Measurements from ENCODE around the gene SRP72.

Gene SRP72

DNA sequence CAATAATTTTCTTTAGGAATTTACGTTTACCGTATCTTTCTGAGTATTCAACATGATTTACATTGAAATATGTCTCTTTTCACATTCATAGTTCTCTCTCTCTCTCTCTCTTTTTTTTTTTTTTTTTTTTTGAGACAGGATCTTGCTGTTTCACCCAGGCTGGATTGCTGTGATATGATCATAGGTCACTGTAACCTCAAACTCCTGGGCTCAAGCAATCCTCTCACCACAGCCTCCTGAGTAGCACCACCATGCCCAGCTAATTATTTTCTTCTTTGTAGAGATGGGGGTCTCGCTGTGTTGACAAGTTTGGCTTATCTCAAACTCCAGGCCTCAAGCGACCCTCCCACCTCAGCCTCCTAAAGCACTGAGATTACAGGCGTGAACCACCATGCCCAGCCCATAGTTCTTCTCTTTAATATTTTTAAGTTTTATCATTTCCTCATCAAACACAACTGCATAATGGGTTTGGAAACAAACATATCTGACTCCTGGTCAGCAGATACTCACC lies 9.8 kb downstream of the SRP72 start:
- H3K4me3 ChIP-seq (ENCODE audit: low read depth, low read length) = no peak overlapping the region
- TF ChIP-seq, protein P1, sequence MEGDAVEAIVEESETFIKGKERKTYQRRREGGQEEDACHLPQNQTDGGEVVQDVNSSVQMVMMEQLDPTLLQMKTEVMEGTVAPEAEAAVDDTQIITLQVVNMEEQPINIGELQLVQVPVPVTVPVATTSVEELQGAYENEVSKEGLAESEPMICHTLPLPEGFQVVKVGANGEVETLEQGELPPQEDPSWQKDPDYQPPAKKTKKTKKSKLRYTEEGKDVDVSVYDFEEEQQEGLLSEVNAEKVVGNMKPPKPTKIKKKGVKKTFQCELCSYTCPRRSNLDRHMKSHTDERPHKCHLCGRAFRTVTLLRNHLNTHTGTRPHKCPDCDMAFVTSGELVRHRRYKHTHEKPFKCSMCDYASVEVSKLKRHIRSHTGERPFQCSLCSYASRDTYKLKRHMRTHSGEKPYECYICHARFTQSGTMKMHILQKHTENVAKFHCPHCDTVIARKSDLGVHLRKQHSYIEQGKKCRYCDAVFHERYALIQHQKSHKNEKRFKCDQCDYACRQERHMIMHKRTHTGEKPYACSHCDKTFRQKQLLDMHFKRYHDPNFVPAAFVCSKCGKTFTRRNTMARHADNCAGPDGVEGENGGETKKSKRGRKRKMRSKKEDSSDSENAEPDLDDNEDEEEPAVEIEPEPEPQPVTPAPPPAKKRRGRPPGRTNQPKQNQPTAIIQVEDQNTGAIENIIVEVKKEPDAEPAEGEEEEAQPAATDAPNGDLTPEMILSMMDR (IDR thresholded peaks at IDR 0.05; ENCODE audit: low read depth, low read length) = no peak

DNA sequence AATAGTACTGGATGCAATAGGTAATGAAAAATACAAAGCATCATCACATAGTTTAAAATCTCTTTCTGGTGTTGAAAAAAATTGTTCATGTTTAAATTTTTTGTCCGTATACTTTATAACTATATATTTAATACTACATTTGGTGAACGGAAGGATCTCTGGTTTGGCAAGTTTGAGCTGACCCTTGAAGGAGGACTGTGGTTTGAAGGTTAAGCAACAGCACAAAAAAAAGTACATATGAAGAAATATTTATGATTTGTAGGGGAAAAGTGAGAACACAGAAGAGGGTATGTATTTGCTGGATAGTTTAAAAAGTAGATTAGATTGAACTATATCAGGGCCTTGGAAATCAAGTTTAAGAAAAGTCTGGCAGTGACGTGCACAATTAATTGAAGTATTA lies 13.3 kb downstream of the SRP72 start:
- TF ChIP-seq, protein P1 (IDR thresholded peaks at IDR 0.05; ENCODE audit: low read depth, low read length) = no peak
- no peak overlapping the region for H3K4me3 ChIP-seq (ENCODE audit: low read depth, low read length)

DNA sequence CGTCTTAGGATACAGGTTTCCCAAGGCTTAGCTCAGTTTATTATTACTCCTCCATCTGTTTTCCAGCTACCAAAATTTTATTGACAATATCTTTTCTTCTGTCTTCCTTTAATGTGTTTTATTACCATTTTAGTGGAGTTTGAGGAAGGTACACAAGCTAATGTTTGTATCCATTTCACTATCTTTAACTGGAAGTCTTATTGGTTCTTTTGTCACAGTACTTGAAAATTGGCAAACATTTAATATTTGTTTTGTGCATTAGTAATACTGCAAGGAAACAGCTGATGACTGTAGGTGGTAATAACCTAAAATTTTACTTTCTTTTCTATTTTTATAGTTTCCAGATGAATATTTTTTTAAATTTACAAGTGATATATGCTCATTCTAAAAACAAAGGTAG lies 28.8 kb downstream of the SRP72 start:
- TF ChIP-seq, protein P1 (IDR thresholded peaks at IDR 0.05; ENCODE audit: low read depth, low read length) = no peak
- H3K4me3 ChIP-seq (ENCODE audit: low read depth, low read length) = no peak overlapping the region

DNA sequence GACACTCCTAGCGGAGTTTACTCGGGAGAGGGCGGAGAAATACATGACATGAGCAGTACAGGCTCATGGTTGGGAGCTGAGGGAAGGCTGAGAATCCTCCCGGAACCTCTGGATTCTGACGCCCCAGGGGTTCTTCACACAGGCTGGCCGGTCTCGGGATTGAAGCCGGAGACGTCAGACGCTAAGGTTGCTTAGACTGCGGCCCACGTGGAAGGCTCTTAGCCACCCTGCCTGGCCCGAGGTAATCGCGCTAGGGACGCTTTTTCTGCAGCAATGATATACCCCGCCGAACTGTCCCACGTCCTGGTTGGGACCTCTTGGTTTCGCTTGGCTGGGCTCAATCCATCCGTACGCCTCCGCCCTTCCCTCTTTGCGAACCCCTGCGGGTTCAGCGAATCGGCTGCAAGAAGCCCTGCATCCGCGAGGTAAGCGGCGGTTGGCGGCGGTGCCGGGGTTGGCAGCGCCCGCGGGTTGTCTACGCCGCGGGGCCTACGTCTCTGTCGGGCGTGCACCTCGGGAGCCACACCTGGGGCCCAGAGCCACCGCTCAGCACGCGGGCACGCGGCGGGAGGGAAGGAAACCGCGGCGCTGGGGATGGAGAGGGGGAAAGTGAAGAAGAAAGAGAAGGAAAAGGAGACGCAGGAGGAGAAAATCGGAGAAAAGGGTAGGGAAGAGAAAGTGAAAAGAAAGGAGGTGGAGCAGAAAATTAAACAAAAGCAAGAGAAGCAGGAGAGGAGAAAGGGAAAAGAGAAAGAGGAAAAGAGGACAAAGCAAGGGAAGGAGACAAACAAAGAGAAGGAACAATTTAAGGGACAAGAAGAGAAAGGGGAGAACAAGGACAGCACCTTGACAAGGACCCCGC lies 38.1 kb downstream of the SRP72 start, which contains the start of gene ARL9:
ARL9 (plus strand) TSS at position 523 of the 862 bp plus-strand sequence; CDS start at position 595, 72 bp downstream.
- TF ChIP-seq, protein P1 (IDR thresholded peaks at IDR 0.05; ENCODE audit: low read depth, low read length) = no peak
- peak within 1 kb of the TSS; percentile 64 for H3K4me3 ChIP-seq (ENCODE audit: low read depth, low read length)

DNA sequence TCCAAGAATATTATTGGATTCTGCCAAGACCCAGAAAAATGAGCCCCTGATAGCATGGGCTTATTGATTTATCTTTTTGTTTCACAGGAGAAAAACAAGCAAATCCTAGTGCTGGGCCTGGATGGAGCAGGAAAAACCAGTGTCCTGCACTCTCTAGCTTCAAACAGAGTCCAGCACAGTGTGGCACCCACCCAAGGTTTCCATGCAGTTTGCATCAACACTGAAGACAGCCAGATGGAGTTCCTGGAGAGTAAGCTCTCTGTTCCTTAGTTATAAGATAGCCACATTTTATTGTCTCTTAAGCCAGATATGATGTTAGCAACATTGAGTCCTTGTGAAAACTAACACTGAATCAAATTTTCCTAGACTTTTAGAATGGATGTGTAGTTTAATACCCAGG lies 43.7 kb downstream of the SRP72 start:
- TF ChIP-seq, protein P1 (IDR thresholded peaks at IDR 0.05; ENCODE audit: low read depth, low read length) = no peak
- H3K4me3 ChIP-seq (ENCODE audit: low read depth, low read length) = no peak overlapping the region

DNA sequence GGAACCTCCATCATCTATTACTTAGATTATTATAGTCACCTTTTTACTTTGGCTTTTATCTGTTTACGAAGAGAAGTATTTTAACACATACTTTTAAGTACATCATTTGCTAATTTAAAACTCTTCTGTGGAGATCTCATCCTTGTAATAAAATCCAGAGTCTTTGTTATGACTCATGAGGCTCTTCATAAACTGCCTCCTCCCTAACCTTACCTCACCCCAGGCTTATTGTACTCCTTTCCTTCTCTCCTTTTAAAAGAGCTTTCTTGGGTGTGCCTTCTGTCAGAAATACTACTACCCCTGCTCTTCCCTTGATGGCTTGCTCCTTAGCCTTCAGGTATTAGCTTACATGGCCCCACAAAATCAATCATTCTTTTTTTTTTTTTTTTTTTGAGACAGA lies 44.7 kb downstream of the SRP72 start:
- H3K4me3 ChIP-seq (ENCODE audit: low read depth, low read length) = no peak overlapping the region
- TF ChIP-seq, protein P1 (IDR thresholded peaks at IDR 0.05; ENCODE audit: low read depth, low read length) = no peak

DNA sequence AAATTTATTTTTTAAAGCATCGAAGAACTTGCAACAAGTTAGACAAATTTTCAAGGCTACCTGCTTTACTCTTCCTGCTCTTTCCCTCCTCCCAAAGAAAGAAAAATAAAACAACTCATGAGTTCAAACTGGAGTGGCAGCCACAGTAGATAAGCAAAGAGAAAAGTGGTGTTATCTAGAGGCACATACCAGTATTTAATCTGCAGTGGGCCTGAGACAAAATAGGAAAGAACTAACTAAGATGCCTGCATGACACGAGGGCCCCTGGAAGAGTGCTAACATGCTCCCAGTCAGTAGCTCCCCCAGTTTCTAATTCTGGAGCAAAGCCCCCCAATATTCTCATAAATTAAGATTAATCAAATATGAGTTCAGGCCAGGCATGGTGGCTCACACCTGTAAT lies 46.1 kb downstream of the SRP72 start:
- TF ChIP-seq, protein P1 (IDR thresholded peaks at IDR 0.05; ENCODE audit: low read depth, low read length) = no peak
- H3K4me3 ChIP-seq (ENCODE audit: low read depth, low read length) = no peak overlapping the region
